ENCODE measurements around the gene ABCD1. TPM values are rescaled to one million over a fixed set of nuclear protein-coding genes. Genes with fewer than 3 reads are reported as not detected.
A peak's percentile ranks its signal among the peaks of the same experiment; 100 is the strongest.

The ABCD1 gene
- total RNA-seq, 2 donors from 2014 or later: 9.7 to 97.8 TPM

- Histone ChIP-seq H3K9me3 (no peaks in the 10 kb centered on the region), H3K4me3 (no peak overlapping the region), H3K27ac (no peak overlapping the region), H3K27me3 (replicated peaks; ENCODE audit: insufficient read depth) (no peaks in the 10 kb centered on the region), H3K4me1 (replicated peaks) (no peaks in the 10 kb centered on the region), H3K36me3 (no peaks in the 10 kb centered on the region)
- TF ChIP-seq POLR2AphosphoS5 (IDR thresholded peaks at IDR 0.05): no peak
- 78% methylated on average over 16 of the region's 17 CpGs for whole genome bisulfite sequencing
- intact Hi-C loops (cut with DNase I): no loop called here
- DNase-seq (ENCODE audit: low spot score): no peak
These were observed 66.6 kb downstream of the ABCD1 start for GRCh38 chrX:153791104-153791852.

DNA sequence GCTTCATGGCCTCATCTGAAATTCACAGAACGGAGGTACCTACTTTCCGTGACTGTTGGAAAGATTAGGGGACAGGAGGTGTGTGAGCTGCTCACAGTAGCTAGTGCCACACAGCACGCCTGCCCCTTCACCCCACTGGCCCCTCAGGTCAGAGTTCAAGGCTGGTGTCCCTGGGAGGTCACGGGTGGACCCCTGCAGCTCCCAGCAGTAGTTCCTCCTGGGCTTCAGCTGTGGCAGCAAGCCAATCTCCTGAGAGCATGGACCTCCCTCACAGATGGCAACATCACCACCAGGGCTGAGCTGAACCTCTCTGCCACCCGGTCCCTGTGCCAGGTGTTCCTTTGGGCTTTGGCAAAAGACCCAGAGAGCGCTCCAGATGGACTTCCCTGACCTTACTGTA is 67.7 kb downstream of the ABCD1 start:
- Histone ChIP-seq H3K4me3 (no peak overlapping the region), H3K9me3 (no peaks in the 10 kb centered on the region), H3K36me3 (no peaks in the 10 kb centered on the region), H3K27ac (no peak overlapping the region), H3K4me1 (replicated peaks) (no peaks in the 10 kb centered on the region), H3K27me3 (replicated peaks; ENCODE audit: insufficient read depth) (no peaks in the 10 kb centered on the region)
- TF ChIP-seq POLR2A (IDR thresholded peaks at IDR 0.05) (no peak), POLR2AphosphoS5 (IDR thresholded peaks at IDR 0.05) (no peak)
- TF ChIP-seq, protein P1, sequence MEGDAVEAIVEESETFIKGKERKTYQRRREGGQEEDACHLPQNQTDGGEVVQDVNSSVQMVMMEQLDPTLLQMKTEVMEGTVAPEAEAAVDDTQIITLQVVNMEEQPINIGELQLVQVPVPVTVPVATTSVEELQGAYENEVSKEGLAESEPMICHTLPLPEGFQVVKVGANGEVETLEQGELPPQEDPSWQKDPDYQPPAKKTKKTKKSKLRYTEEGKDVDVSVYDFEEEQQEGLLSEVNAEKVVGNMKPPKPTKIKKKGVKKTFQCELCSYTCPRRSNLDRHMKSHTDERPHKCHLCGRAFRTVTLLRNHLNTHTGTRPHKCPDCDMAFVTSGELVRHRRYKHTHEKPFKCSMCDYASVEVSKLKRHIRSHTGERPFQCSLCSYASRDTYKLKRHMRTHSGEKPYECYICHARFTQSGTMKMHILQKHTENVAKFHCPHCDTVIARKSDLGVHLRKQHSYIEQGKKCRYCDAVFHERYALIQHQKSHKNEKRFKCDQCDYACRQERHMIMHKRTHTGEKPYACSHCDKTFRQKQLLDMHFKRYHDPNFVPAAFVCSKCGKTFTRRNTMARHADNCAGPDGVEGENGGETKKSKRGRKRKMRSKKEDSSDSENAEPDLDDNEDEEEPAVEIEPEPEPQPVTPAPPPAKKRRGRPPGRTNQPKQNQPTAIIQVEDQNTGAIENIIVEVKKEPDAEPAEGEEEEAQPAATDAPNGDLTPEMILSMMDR (IDR thresholded peaks at IDR 0.05): no peak
- 85% methylated on average over 6 of the region's 6 CpGs for WGBS
- no peak for DNase-seq (ENCODE audit: low spot score)
- intact Hi-C loops (cut with DNase I): no loop called here

DNA sequence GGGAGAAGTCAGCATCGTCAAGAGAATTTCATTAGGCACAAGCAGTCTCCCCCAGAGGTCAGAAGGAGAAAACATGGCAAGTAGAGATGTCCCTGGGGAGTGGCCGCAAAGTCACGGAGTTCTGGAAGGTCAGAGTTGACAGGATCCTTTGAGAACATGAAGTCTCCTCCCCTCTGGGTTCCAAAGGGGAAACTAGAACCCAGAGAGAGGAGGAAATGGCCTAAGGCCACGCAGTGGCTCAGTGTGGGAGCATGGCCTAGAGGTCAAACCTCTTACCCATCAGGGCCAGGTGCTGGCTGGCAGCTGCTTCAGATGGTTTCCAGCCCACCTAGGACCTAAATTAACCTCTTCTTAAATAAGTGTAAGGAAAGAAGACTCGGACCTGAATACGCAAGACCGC is 68.6 kb downstream of the ABCD1 start:
- Histone ChIP-seq H3K4me3 (peak overlapping the region; percentile 55 to 57), H3K36me3 (no peaks in the 10 kb centered on the region), H3K9me3 (no peaks in the 10 kb centered on the region), H3K27me3 (replicated peaks; ENCODE audit: insufficient read depth) (no peaks in the 10 kb centered on the region), H3K4me1 (replicated peaks) (no peaks in the 10 kb centered on the region), H3K27ac (peak overlapping the region; percentile 90 to 93)
- 11% methylated on average over 6 of the region's 7 CpGs for WGBS
- DNase-seq (ENCODE audit: low spot score): no peak
- TF ChIP-seq POLR2A (IDR thresholded peaks at IDR 0.05) (no peak), POLR2AphosphoS5 (IDR thresholded peaks at IDR 0.05) (no peak)
- TF ChIP-seq, protein P1 (IDR thresholded peaks at IDR 0.05): no peak
- intact Hi-C loops (cut with DNase I): no loop called here

Other genes starting within 250 kb of the ABCD1 start
- gene BGN, start 229.9 kb upstream of the ABCD1 start, total RNA-seq: 100 to 1,000 TPM in 1 of 2 donors, 10 to 100 TPM in 1; 16.9 to 174 TPM
- gene ATP2B3, start 207.2 kb upstream of the ABCD1 start, total RNA-seq: under 1 TPM in 1 of 2 donors, not detected in 1; 0.85 TPM
- 10 to 100 TPM; 33.8 to 55.9 TPM for gene CCNQ, start 125.7 kb upstream of the ABCD1 start, total RNA-seq
- 1 to 10 TPM in 1 of 2 donors, not detected in 1; 3.5 TPM for gene DUSP9, start 77.7 kb upstream of the ABCD1 start, total RNA-seq
- gene PNCK, start 51.0 kb upstream of the ABCD1 start, total RNA-seq: 10 to 100 TPM in 1 of 2 donors, 1 to 10 TPM in 1; 8.5 to 50.6 TPM
- 10 to 100 TPM; 25.4 to 95.4 TPM for gene SLC6A8, start 36.9 kb upstream of the ABCD1 start, total RNA-seq
- 100 to 1,000 TPM; 144 to 244 TPM for gene BCAP31, start 469 bp upstream of the ABCD1 start, total RNA-seq
- 10 to 100 TPM; 20.9 to 52.7 TPM for gene PLXNB3, start 39.4 kb downstream of the ABCD1 start, total RNA-seq
- gene SRPK3, start 56.2 kb downstream of the ABCD1 start, total RNA-seq: 1 to 10 TPM; 1.4 to 2.7 TPM
- 100 to 1,000 TPM; 106 to 122 TPM for gene IDH3G, start 69.5 kb downstream of the ABCD1 start, total RNA-seq
- 100 to 1,000 TPM; 288 to 623 TPM for gene SSR4, start 69.8 kb downstream of the ABCD1 start, total RNA-seq
- 10 to 100 TPM in 1 of 2 donors, 1 to 10 TPM in 1; 7.2 to 16.8 TPM for gene PDZD4, start 105.7 kb downstream of the ABCD1 start, total RNA-seq
- gene L1CAM, start 161.3 kb downstream of the ABCD1 start, total RNA-seq: 10 to 100 TPM in 1 of 2 donors, under 1 TPM in 1; 0.73 to 18.0 TPM
- gene AVPR2, start 179.8 kb downstream of the ABCD1 start, total RNA-seq: 1 to 10 TPM in 1 of 2 donors, under 1 TPM in 1; 0.41 to 2.5 TPM
- gene ARHGAP4, start 201.4 kb downstream of the ABCD1 start, total RNA-seq: 10 to 100 TPM; 11.9 to 41.1 TPM
- gene NAA10, start 210.2 kb downstream of the ABCD1 start, total RNA-seq: 10 to 100 TPM; 47.5 to 64.9 TPM
- gene RENBP, start 219.8 kb downstream of the ABCD1 start, total RNA-seq: 1 to 10 TPM; 2.4 to 4.4 TPM
- 100 to 1,000 TPM in 1 of 2 donors, 10 to 100 TPM in 1; 67.7 to 115 TPM for gene HCFC1, start 247.0 kb downstream of the ABCD1 start, total RNA-seq
- 10 to 100 TPM; 16.9 to 18.2 TPM for gene TMEM187, start 247.9 kb downstream of the ABCD1 start, total RNA-seq